ENCODE measurements around the gene RAPH1.

The RAPH1 gene

DNA sequence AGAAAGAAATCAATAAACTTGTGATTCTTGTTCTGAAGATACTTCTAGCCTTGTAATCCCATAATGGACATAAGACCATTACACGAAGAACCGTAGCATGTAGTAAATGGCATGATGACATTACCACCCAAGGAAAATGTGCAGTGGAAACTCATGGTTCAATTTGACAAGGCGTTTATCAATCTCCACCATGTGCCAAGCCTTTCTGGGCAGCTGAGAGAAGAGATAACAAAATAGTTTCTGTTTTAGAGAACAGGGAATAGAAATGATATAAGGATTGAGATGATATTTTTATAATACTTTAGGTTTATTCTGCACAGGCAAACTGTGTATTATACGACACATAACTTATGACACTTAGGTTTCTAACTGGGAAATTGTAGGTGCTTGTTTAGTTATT, 187.7 kb downstream of the RAPH1 start:
- DNase-seq, result no peak

DNA sequence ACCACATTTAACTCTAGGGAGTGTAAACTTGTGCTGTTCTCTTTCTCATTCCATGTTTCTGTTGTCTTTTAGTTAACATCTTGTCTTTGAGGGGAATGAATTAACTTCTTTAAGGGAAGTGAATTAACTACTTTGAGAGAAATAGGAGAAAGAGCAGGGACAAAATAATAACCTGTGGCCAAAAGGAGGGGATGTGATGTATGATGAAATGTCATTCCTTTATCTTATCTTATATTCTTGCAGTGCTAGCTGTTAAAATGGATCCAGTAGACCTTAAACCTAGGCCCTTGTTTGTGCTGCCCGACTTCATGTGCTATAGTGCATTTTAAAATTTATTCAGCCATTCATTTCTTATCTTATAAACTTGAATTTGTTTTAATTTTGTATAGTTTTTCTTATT, 188.5 kb downstream of the RAPH1 start:
- DNase-seq, result no peak

DNA sequence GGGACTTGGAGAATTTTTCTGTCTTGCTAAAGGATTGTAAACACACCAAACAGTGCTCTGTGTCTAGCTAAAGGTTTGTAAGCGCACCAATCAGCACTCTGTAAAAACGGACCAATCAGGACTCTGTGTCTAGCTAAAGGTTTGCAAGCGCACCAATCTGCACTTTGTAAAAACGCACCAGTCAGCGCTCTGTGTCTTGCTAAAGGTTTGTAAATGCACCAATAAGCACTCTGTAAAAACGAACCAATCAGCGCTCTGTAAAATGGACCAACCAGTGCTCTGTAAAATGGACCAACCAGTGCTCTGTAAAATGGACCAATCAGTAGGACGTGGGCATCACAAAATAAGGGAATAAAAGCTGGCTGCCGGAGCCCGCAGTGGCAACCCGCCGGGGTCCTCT, 190.4 kb downstream of the RAPH1 start:
- DNase-seq, result no peak

All from activated CD4-positive, alpha-beta T cell treated with anti-CD3 and anti-CD28 coated beads, Interleukin-2, Interleukin-6, amounts not matched to agents 100 ng/mL and 50 ng/mL, durations not matched to agents 16 hours and 8 hours (primary cell).